ENCODE results near the gene SLA2. TPM values are rescaled to one million over a fixed set of nuclear protein-coding genes. Genes with fewer than 3 reads are reported as not detected.

The SLA2 gene
- total and polyA plus RNA-seq, 2 of the 8 experiments (the other 6 are each of a cell fraction or from before 2014, with no cell fraction given): 0.18 TPM; not detected in 1

DNA sequence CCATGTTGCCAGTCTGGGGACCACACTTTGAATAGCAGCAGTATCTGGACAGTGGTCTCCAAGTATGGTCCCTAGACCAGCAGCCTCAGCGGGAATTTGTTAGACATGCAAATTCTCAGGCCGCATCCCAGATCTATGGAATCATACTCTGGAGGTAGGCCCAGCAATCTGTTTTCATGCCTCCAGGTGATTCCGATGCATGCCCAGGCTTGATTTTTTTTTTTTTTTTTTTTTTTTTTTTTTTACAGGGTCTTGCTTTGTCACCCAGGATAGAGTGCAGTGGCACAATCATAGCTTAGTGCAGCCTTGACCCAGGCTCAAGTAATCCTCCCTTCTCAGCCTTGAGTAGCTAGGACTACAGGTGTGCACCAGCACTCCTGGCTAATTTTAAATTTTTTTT lies 682 bp upstream of the SLA2 start:
- Histone ChIP-seq H3K23me2 (ENCODE audit: low read depth, low read length) (no peaks in the 10 kb centered on the region), H3K4me1 (replicated peaks in 1 of 4; ENCODE audit: control insufficient read depth in 3 of 4, insufficient read depth in 4 of 4, low read length in 3 of 4) (peaks cover 1 to 13% (median 6%) of the 10 kb centered on the region in 4 experiments; a peak in 4 of 7 replicates), H2BK120ac (replicated peaks; ENCODE audit: low read depth, low read length) (no peak overlapping the region), H2BK5ac (ENCODE audit: low read depth, low read length) (peak overlapping the region; percentile 75; the same call in 1 of the 2 replicates), H3K27ac (ENCODE audit: low read depth, low read length) (no peak overlapping the region), H3K14ac (ENCODE audit: insufficient read length) (no peak overlapping the region), H3K79me2 (ENCODE audit: control insufficient read depth in 1 of 2, insufficient read depth in 2 of 2, low read length in 2 of 2) (no peaks in the 10 kb centered on the region), H3K36me3 (ENCODE audit: control insufficient read depth in 2 of 4, insufficient read depth in 4 of 4, low read length in 3 of 4) (no peaks in the 10 kb centered on the region), H2AFZ (ENCODE audit: low read length) (no peak overlapping the region), H3K4me2 (ENCODE audit: insufficient read depth in 1 of 2, low read depth in 2 of 2, low read length in 2 of 2) (no peak overlapping the region; a peak in 1 of 4 replicates), H3K4me3 (ENCODE audit: extremely low read depth in 1 of 4, insufficient read depth in 2 of 4, low read depth in 3 of 4, low read length in 4 of 4) (no peak overlapping the region), H4K8ac (ENCODE audit: extremely low read depth, insufficient read depth, low read length) (no peak overlapping the region), H2BK12ac (ENCODE audit: low read depth, low read length) (no peak overlapping the region), H4K5ac (ENCODE audit: insufficient read length, low read depth, low read length) (no peak overlapping the region), H3K4ac (replicated peaks; ENCODE audit: insufficient read length, low read depth, low read length) (no peak overlapping the region), H2AK5ac (ENCODE audit: low read depth, low read length) (peak overlapping the region; percentile 39; the same call in 1 of the 2 replicates), H3K56ac (replicated peaks; ENCODE audit: insufficient read length, low read depth, low read length) (no peak overlapping the region), H2BK20ac (ENCODE audit: low read length) (no peak overlapping the region), H3K18ac (ENCODE audit: extremely low read depth, low read length) (peak overlapping the region; percentile 32; the same call in 1 of the 2 replicates), H4K20me1 (replicated peaks in 1 of 2; ENCODE audit: control insufficient read depth in 1 of 2, insufficient read depth in 2 of 2, low read length in 2 of 2) (no peaks in the 10 kb centered on the region), H4K91ac (replicated peaks; ENCODE audit: insufficient read length, low read length) (no peak overlapping the region), H3K9ac (replicated peaks in 1 of 4; ENCODE audit: extremely low read depth in 1 of 4, low read depth in 3 of 4, low read length in 3 of 4) (no peak overlapping the region; a peak in 1 of 7 replicates), H3K9me3 (ENCODE audit: insufficient read depth in 2 of 2, low read depth in 1 of 2, low read length in 1 of 2) (no peaks in the 10 kb centered on the region), H3K23ac (ENCODE audit: insufficient read length) (no peak overlapping the region), H3K79me1 (ENCODE audit: low read depth, low read length) (no peaks in the 10 kb centered on the region), H2BK15ac (ENCODE audit: low read length) (no peak overlapping the region), H3K27me3 (replicated peaks in 1 of 4; ENCODE audit: control insufficient read depth in 3 of 4, extremely low read depth in 1 of 4, insufficient read depth in 3 of 4, low read length in 3 of 4) (no peaks in the 10 kb centered on the region)
- TF ChIP-seq SP2 (IDR thresholded peaks at IDR 0.05; ENCODE audit: low read length): no peak
- no peak for TF ChIP-seq RNF2 (IDR thresholded peaks at IDR 0.05; ENCODE audit: borderline replicate concordance, low read depth, low read length, missing control alignments, poor library complexity, severe bottlenecking)
- no peak for TF ChIP-seq TAF7 (optimal IDR thresholded peaks at IDR 0.05; ENCODE audit: borderline replicate concordance, low read depth, low read length)
- TF ChIP-seq GTF2F1 (IDR thresholded peaks at IDR 0.05; ENCODE audit: borderline replicate concordance, low read depth, low read length): no peak
- no peak for TF ChIP-seq NRF1 (IDR thresholded peaks at IDR 0.05; ENCODE audit: low read depth, low read length)
- no peak for TF ChIP-seq KDM1A (IDR thresholded peaks at IDR 0.05; ENCODE audit: borderline replicate concordance, low read length)
- TF ChIP-seq RXRA (IDR thresholded peaks at IDR 0.05; ENCODE audit: insufficient read depth, low read depth, low read length): no peak
- no peak for TF ChIP-seq BCL11A (IDR thresholded peaks at IDR 0.05; ENCODE audit: low read depth in 2 of 2, low read length in 2 of 2)
- TF ChIP-seq KDM4A (IDR thresholded peaks at IDR 0.05; ENCODE audit: low read depth, low read length, severe bottlenecking): no peak
- no peak for TF ChIP-seq CHD1 (IDR thresholded peaks at IDR 0.05; ENCODE audit: low read depth, low read length)
- TF ChIP-seq SAP30 (IDR thresholded peaks at IDR 0.05; ENCODE audit: insufficient read depth, insufficient replicate concordance, low read length): no peak
- no peak for TF ChIP-seq NANOG (IDR thresholded peaks at IDR 0.05; ENCODE audit: insufficient read depth, low read depth, low read length, poor library complexity, severe bottlenecking)
- TF ChIP-seq RFX5 (IDR thresholded peaks at IDR 0.05; ENCODE audit: borderline replicate concordance, low read depth, low read length): no peak
- ChIA-PET POLR2A (ENCODE audit: partially characterized antibody) (interaction anchor here (1.2 kb wide), 1 partner anchor 30 kb away, joined by 3 read pairs; no protein-coding TSS in a partner anchor), CTCF (ENCODE audit: partially characterized antibody) (interaction anchor here (1.6 to 4.1 kb wide), 5 partner anchors 16 to 109 kb away, joined by 3 to 27 read pairs (median 4); no protein-coding TSS in a partner anchor)
- 87% methylated on average over 3 of the region's 3 CpGs; no CpG with 5 or more reads in 1 of the 2 experiments for WGBS, 2 experiments (ENCODE audit: extremely low coverage in 1 of 2, insufficient coverage in 1 of 2, insufficient read length in 1 of 2, insufficient replicate concordance in 2 of 2, low coverage in 1 of 2, low lambda C conversion rate in 2 of 2, missing lambda C conversion rate in 1 of 2)
- FAIRE-seq: no peak
- no peak for DNase-seq (ENCODE audit: low read depth in 1 of 2, low spot score in 2 of 2)
